GM10248 (cell line): ENCODE results near the gene UNC5C.

ENCODE experiments used
- CTCF ChIA-PET: fragments of 300-600 bp; sonication (Branson Sonifier 250); formaldehyde crosslinking; extraction: SDS; loops from one replicate; lab custom pipeline; 2021; ENCODE audit warnings: antibody characterized with exemption; lab: Yijun Ruan, JAX
- POLR2A ChIA-PET: fragments of 350-650 bp; sonication (Branson Sonifier 250); formaldehyde crosslinking; extraction: SDS; loops from one replicate; lab custom pipeline; 2020; ENCODE audit warnings: antibody characterized with exemption; lab: Yijun Ruan, JAX
- DNase-seq: peaks from one replicate; pipeline ENCODE4 v3.0.0; 2012; ENCODE audit errors: extremely low spot score
- CTCF ChIP-seq: IDR thresholded peaks from 2 replicates; pipeline ENCODE4 v1.5.1; 2012; ENCODE audit warnings: mild to moderate bottlenecking, low read depth; ENCODE audit errors: extremely low read depth, missing control alignments, control extremely low read depth

Gene UNC5C

GRCh38 chr4:95415346-95415771 lies 133.4 kb downstream of the UNC5C start:
- ChIA-PET POLR2A (no interaction called here), CTCF (no interaction called here)
- TF ChIP-seq CTCF = no peak

GRCh38 chr4:95411371-95412088 lies 137.2 kb downstream of the UNC5C start:
- ChIA-PET POLR2A (no interaction called here), CTCF (interaction anchor here (1.5 kb wide), 1 partner anchor 8 kb away, joined by 4 read pairs; no protein-coding TSS in a partner anchor)
- no peak for DNase-seq
- TF ChIP-seq CTCF = no peak

More at GRCh38 chr4:95415346-95415771, 133.4 kb downstream of the UNC5C start:
- no peak for DNase-seq

GRCh38 chr4:95410387-95410977 lies 138.3 kb downstream of the UNC5C start:
- POLR2A ChIA-PET = no interaction called here
- TF ChIP-seq CTCF = no peak
- no peak for DNase-seq
- CTCF ChIA-PET = no interaction called here

GRCh38 chr4:95409750-95410149 lies 139.0 kb downstream of the UNC5C start:
- POLR2A ChIA-PET = no interaction called here
- TF ChIP-seq CTCF = no peak
- CTCF ChIA-PET = no interaction called here
- DNase-seq = no peak

GRCh38 chr4:95409127-95409526 lies 139.6 kb downstream of the UNC5C start:
- CTCF ChIA-PET = no interaction called here
- DNase-seq = no peak
- TF ChIP-seq CTCF = no peak
- POLR2A ChIA-PET = no interaction called here

GRCh38 chr4:95402299-95402698 lies 146.5 kb downstream of the UNC5C start:
- no peak for DNase-seq
- POLR2A ChIA-PET = no interaction called here
- CTCF ChIA-PET = interaction anchor here (1.1 to 1.9 kb wide), 3 partner anchors 8 to 25 kb away, joined by 3 to 5 read pairs (median 3); no protein-coding TSS in a partner anchor
- TF ChIP-seq CTCF = no peak
